AG09309 (cell line): Measurements from ENCODE around the gene C6orf120.

Source experiments
- DNase-seq: peaks from one replicate; pipeline ENCODE4 v3.0.0-alpha.2; 2010; ENCODE audit warnings: low read depth
- H3K4me3 ChIP-seq: 2 replicates; pipeline ENCODE4 v1.5.1; 2011; ENCODE audit warnings: mild to moderate bottlenecking, low read depth, low read length, moderate library complexity; ENCODE audit not compliant: control insufficient read depth
- TF ChIP-seq, protein P1 (sequence below): IDR thresholded peaks from 2 replicates; pipeline ENCODE4 v1.5.1; 2011; ENCODE audit warnings: mild to moderate bottlenecking, low read depth, low read length, inconsistent platforms; ENCODE audit not compliant: insufficient read depth, control insufficient read depth; ENCODE audit errors: missing control alignments

C6orf120 gene

DNA sequence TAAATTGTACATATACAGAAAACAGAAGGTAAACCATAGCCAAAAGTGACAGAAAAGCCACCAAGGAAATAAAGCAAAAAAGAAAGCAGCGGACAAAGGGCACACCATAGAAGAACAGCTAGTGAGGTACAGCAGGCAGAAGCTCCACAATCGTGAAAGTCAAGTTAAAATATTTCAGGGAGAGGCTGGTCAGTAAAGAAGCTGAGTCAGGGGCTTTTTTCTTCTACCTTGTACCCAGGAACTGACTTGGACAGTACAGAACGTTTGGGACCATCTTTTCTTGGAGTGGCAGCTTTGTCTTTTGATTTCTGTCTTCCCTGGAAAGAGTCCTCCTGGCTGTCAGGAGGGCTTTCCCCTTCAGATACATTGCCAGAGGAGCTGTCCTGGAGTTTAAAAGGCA lies 8.1 kb downstream of the C6orf120 start:
- no peak overlapping the region for H3K4me3 ChIP-seq
- TF ChIP-seq, protein P1, sequence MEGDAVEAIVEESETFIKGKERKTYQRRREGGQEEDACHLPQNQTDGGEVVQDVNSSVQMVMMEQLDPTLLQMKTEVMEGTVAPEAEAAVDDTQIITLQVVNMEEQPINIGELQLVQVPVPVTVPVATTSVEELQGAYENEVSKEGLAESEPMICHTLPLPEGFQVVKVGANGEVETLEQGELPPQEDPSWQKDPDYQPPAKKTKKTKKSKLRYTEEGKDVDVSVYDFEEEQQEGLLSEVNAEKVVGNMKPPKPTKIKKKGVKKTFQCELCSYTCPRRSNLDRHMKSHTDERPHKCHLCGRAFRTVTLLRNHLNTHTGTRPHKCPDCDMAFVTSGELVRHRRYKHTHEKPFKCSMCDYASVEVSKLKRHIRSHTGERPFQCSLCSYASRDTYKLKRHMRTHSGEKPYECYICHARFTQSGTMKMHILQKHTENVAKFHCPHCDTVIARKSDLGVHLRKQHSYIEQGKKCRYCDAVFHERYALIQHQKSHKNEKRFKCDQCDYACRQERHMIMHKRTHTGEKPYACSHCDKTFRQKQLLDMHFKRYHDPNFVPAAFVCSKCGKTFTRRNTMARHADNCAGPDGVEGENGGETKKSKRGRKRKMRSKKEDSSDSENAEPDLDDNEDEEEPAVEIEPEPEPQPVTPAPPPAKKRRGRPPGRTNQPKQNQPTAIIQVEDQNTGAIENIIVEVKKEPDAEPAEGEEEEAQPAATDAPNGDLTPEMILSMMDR, result no peak
- DNase-seq, result no peak

DNA sequence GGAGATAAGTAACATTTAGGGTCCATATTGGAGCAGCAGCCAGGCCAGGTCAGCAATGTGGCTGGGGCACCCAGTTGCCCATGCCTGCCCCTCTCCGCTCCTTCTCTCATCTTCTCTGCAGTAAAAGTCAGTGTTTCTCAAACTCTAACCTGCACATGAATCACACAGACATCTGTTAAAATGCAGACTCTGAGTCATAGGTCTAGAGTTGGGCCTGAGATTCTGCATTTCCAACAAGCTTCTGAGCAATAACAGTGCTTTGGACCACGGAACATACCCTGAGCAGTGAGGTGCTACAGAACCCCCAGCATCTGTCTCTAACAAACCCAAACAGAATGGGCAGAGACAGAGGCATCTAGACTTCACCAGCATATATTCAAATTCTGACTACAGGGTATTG lies 12.3 kb downstream of the C6orf120 start:
- TF ChIP-seq, protein P1, result no peak
- DNase-seq, result no peak
- H3K4me3 ChIP-seq, result no peak overlapping the region

DNA sequence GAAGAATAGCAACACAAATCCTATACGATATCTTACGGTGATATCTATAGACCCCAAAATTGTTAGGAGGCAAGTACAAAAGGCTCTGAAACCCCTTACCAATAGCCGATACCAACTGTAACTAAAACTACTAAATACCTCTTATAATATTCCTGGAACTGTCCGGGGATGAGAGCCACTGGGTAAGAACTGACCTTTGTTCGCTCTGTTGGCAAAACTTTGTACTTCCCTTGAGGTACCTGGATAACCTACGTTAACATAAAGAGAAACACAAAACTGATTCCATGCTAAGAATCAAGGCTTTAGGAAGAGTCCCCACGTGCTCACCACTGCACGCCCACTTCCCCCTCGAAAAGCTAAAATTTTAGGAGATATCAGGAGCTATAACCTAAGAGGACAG lies 12.7 kb downstream of the C6orf120 start:
- no peak for DNase-seq
- no peak overlapping the region for H3K4me3 ChIP-seq
- TF ChIP-seq, protein P1, result no peak

DNA sequence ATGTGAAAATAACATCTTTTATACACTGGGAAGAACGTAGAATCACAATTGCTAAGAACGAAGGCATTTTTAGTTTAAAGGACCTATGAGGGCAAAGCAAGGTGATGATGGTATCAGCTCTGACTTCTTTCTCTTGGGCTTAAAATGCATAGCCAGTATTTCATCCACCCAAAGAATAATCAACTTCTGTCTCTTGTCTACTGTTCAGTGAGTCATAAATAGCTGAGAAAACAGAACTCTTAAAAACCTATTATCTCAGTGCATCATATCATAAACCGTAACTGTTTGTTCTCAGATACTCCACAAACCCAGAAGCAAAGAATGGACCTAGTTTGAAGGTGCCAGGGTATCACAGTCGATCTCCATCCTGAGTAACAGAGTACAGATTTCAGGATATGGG lies 17.2 kb downstream of the C6orf120 start:
- DNase-seq, result no peak
- no peak overlapping the region for H3K4me3 ChIP-seq
- TF ChIP-seq, protein P1, result no peak

DNA sequence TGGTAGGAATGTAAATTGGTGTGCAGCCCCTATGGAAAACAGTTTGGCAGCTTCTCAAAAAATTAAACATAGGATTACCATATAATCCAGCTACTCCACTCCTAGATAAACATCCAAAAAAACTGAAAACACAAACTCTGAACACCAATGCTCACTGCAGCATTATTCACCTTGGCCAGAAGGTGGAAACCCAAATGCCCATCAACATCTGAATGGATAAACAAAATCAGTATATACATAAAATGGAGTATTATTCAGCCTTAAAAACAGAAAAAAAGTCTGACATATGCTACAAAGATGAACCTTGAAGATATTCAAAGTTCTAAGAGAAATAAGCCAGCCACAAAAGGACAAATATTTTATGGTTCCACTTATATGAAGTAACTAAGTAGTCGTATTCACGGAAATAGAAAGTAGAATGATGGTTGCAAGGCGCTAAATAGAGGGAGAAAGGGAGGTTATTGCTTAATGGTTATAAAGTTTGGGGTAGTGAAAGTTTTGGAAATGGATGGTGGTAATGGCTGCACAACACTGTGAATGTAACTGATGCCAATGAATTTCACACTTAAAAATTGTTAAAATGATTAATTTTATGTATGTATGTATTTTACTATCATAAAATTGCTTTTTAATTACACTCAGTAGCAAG lies 18.4 kb downstream of the C6orf120 start:
- DNase-seq, result no peak
- TF ChIP-seq, protein P1, result no peak
- H3K4me3 ChIP-seq, result no peak overlapping the region

DNA sequence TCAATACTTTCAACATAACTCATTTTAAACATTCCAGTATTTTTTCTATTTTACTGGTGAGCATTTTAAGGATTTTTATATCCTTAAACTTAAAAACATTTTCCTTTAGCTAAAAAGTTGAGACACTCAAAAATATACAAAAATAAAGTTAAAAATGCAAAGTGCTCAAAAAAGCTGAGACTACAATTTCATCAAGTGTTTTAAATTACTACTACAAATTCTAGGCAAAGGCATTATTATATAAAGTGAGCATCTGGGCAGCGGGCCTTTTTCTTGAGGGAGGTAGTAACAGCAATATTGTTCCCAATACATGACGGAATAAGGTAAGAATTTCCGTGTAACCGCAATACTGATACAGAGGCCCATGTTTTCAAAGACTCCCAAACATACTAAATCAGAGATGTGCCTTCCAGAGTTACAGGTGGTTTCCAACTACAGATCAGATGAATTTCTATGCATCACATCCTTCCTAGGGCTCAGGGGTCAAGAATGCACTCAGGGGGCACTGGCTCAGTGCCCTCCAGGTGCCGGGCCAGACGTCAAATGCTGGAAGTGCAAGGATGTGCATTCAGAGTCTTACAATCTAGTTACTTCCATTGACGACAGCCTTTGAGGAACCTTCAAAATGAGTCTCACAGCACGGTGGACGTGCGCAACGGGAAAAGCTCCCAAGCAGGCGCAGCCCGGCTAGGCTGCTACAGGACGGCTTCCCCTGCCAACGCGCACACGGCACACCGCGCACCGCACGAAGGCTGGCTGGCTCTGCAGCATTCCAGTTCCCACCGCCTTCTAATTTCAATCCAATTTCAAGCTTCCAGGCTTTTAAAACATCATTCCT lies 20.7 kb downstream of the C6orf120 start:
- DNase-seq, result no peak
- peak overlapping the region; percentile 74 for H3K4me3 ChIP-seq
- TF ChIP-seq, protein P1, result no peak
